CD4-positive, alpha-beta memory T cell (primary cell): ENCODE measurements around the gene FCHSD2. TPM values are rescaled to one million over a fixed set of nuclear protein-coding genes. Genes with fewer than 3 reads are reported as not detected.

Experiments used
- CTCF ChIA-PET: fragments of 350-600 bp; sonication (Branson Sonifier 250); formaldehyde crosslinking; loops from one replicate; lab custom pipeline; 2021; ENCODE audit warnings: inconsistent platforms; ENCODE audit not compliant: partially characterized antibody; lab: Charles Lee
- POLR2A ChIA-PET: fragments of 350-600 bp; sonication (Branson Sonifier 250); formaldehyde crosslinking; loops from one replicate; lab custom pipeline; 2021; ENCODE audit not compliant: partially characterized antibody; lab: Charles Lee
- DNase-seq, 5 donors: peaks; one replicate each; pipeline versions ENCODE4 v3.0.0 to v3.0.0-alpha.2; 2020 to 2022; ENCODE audit warnings: mixed read lengths in 1 of 5
- H3K27ac ChIP-seq: one replicate; pipeline ENCODE4 v1.7.0; 2013; ENCODE audit warnings: low read depth, low read length
- H3K27me3 ChIP-seq: 2 replicates; pipeline ENCODE4 v1.7.0; 2013; ENCODE audit warnings: mild to moderate bottlenecking, low read length, moderate library complexity; ENCODE audit not compliant: insufficient read depth
- H3K36me3 ChIP-seq: 2 replicates; pipeline ENCODE4 v1.7.0; 2013; ENCODE audit warnings: mild to moderate bottlenecking, low read length, moderate library complexity; ENCODE audit not compliant: insufficient read depth
- H3K4me1 ChIP-seq: 2 replicates; pipeline ENCODE4 v1.7.0; 2013; ENCODE audit warnings: mild to moderate bottlenecking, low read length, moderate library complexity; ENCODE audit not compliant: insufficient read depth
- H3K4me3 ChIP-seq, 2 donors: one replicate each; pipeline ENCODE4 v1.7.0; 2013; ENCODE audit warnings: low read length in 2 of 2, mild to moderate bottlenecking in 1 of 2
- H3K9me3 ChIP-seq, 2 donors: one replicate each; pipeline ENCODE4 v1.7.0; 2013; ENCODE audit warnings: low read length in 2 of 2, control low read depth in 1 of 2; ENCODE audit not compliant: control insufficient read depth in 1 of 2
- H3K27ac Mint-ChIP-seq, 7 donors: one replicate each; pipeline ENCODE4 v1.8.0; 2020 to 2021; ENCODE audit warnings: mixed read lengths in 7 of 7, mild to moderate bottlenecking in 6 of 7, inconsistent platforms in 3 of 7, moderate library complexity in 3 of 7
- H3K27me3 Mint-ChIP-seq, 2 donors: one replicate each; pipeline ENCODE4 v1.8.0; 2020 to 2021; ENCODE audit warnings: mixed read lengths in 2 of 2
- H3K36me3 Mint-ChIP-seq, 2 donors: one replicate each; pipeline ENCODE4 v1.8.0; 2020 to 2021; ENCODE audit warnings: mixed read lengths in 2 of 2, inconsistent platforms in 1 of 2, mild to moderate bottlenecking in 1 of 2
- H3K4me1 Mint-ChIP-seq, 4 donors: one replicate each; pipeline ENCODE4 v1.8.0; 2020 to 2021; ENCODE audit warnings: mixed read lengths in 4 of 4, mild to moderate bottlenecking in 1 of 4
- H3K4me3 Mint-ChIP-seq, 8 donors: one replicate each; pipeline ENCODE4 v1.8.0; 2020 to 2021; ENCODE audit warnings: mixed read lengths in 8 of 8, mild to moderate bottlenecking in 7 of 8, moderate library complexity in 6 of 8, inconsistent platforms in 3 of 8
- H3K9me3 Mint-ChIP-seq, 8 donors: one replicate each; pipeline ENCODE4 v1.8.0; 2020 to 2021; ENCODE audit warnings: mixed read lengths in 8 of 8, mild to moderate bottlenecking in 5 of 8, inconsistent platforms in 3 of 8, moderate library complexity in 1 of 8
- intact Hi-C: fragments of 100-400 bp; cut with micrococcal nuclease; formaldehyde crosslinking; loops from one replicate; pipeline ENCODE4 v1.15.1; 2023
- polyA plus RNA-seq, 2 donors: library from polyadenylated mRNA; unstranded; fragments of 300-500 nt; fragmentation: Illumina TruSeq; gene quantifications; one replicate each; pipeline ENCODE4 v1.2.3, GENCODE V29; 2021
- total RNA-seq, 2 experiments: library from RNA; stranded (reverse); gene quantifications; one replicate each; pipeline ENCODE4 v1.2.3, GENCODE V29; 2021

The FCHSD2 gene
- total RNA-seq (10 to 100 TPM; 47.1 to 52.0 TPM), polyA plus RNA-seq (10 to 100 TPM in 1 of 2 donors, 1 to 10 TPM in 1; 9.5 to 22.4 TPM)

GRCh38 chr11:73142128-73142377, at the start of gene FCHSD2:
Gene FCHSD2, minus strand, starts transcription at chr11:73142318. Its CDS starts 441 bp downstream, at chr11:73141877.
- ChIA-PET CTCF (interaction anchor here (0.6 to 2.5 kb wide), 14 partner anchors 10 to 708 kb away, joined by 3 to 31 read pairs (median 4); partner anchors contain the start of gene CLPB), POLR2A (interaction anchor here (0.6 to 3.9 kb wide), 31 partner anchors 10 to 917 kb away, joined by 3 to 42 read pairs (median 5); partner anchors contain the start of genes ATG16L2, INPPL1, RAB6A and STARD10)
- H3K27ac ChIP-seq, result peak within 1 kb of the TSS; percentile 97
- peaks cover 0 to 24% of the 10 kb centered on the region in 2 donors for H3K36me3 Mint-ChIP-seq
- H3K27ac Mint-ChIP-seq, result peak within 1 kb of the TSS; percentile 96 to 100 (median 97)
- H3K4me1 Mint-ChIP-seq, result peaks cover 30 to 54% (median 39%) of the 10 kb centered on the region in 4 donors
- intact Hi-C loops, result loop anchor here (1.0 to 10.0 kb wide), 6 partner anchors 37 to 1350 kb away; partner anchors contain the start of genes ATG16L2, LIPT2 and RAB6A
- H3K36me3 ChIP-seq, result peaks cover 4% of the 10 kb centered on the region
- no peaks in the 10 kb centered on the region for H3K9me3 ChIP-seq
- H3K9me3 Mint-ChIP-seq, result peaks cover 0 to 7% (median 0%) of the 10 kb centered on the region in 8 donors
- no peak for DNase-seq
- H3K27me3 ChIP-seq, result no peaks in the 10 kb centered on the region
- peaks cover 49% of the 10 kb centered on the region for H3K4me1 ChIP-seq
- H3K4me3 ChIP-seq, result peak within 1 kb of the TSS; percentile 80 to 94
- H3K27me3 Mint-ChIP-seq, result no peaks in the 10 kb centered on the region
- peak within 1 kb of the TSS; percentile 92 to 98 (median 96) for H3K4me3 Mint-ChIP-seq

- intact Hi-C loops, result no loop called here
- H3K27ac ChIP-seq, result no peak overlapping the region
- POLR2A ChIA-PET, result no interaction called here
- Mint-ChIP-seq H3K4me3 (no peak overlapping the region), H3K9me3 (no peaks in the 10 kb centered on the region), H3K27ac (no peak overlapping the region), H3K27me3 (peaks cover 0 to 7% of the 10 kb centered on the region in 2 donors), H3K36me3 (no peaks in the 10 kb centered on the region), H3K4me1 (no peaks in the 10 kb centered on the region)
- DNase-seq, result no peak
- H3K4me3 ChIP-seq, result no peak overlapping the region
- no peaks in the 10 kb centered on the region for H3K36me3 ChIP-seq
- CTCF ChIA-PET, result interaction anchor here (1.0 kb wide), 1 partner anchor 27 kb away, joined by 3 read pairs; no protein-coding TSS in a partner anchor
- no peaks in the 10 kb centered on the region for H3K4me1 ChIP-seq
- no peaks in the 10 kb centered on the region for H3K27me3 ChIP-seq
- no peaks in the 10 kb centered on the region for H3K9me3 ChIP-seq
These were observed 49.0 kb upstream of the FCHSD2 start for GRCh38 chr11:73191151-73191550.

- POLR2A ChIA-PET, result no interaction called here
- Mint-ChIP-seq H3K36me3 (no peaks in the 10 kb centered on the region), H3K9me3 (no peaks in the 10 kb centered on the region), H3K27me3 (peaks cover 0 to 7% of the 10 kb centered on the region in 2 donors), H3K4me3 (no peak overlapping the region), H3K27ac (no peak overlapping the region), H3K4me1 (no peaks in the 10 kb centered on the region)
- no peaks in the 10 kb centered on the region for H3K4me1 ChIP-seq
- H3K9me3 ChIP-seq, result no peaks in the 10 kb centered on the region
- H3K27ac ChIP-seq, result no peak overlapping the region
- no peaks in the 10 kb centered on the region for H3K27me3 ChIP-seq
- CTCF ChIA-PET, result interaction anchor here (1.0 kb wide), 1 partner anchor 26 kb away, joined by 3 read pairs; no protein-coding TSS in a partner anchor
- DNase-seq, result no peak
- intact Hi-C loops, result no loop called here
- no peak overlapping the region for H3K4me3 ChIP-seq
- no peaks in the 10 kb centered on the region for H3K36me3 ChIP-seq
These were observed 48.4 kb upstream of the FCHSD2 start for GRCh38 chr11:73190557-73190885.

GRCh38 chr11:73189723-73190556, 47.8 kb upstream of the FCHSD2 start:
- CTCF ChIA-PET, result interaction anchor here (5.6 kb wide), 1 partner anchor 13 kb away, joined by 25 read pairs; no protein-coding TSS in a partner anchor
- Histone ChIP-seq H3K27ac (no peak overlapping the region), H3K36me3 (no peaks in the 10 kb centered on the region), H3K9me3 (no peaks in the 10 kb centered on the region), H3K27me3 (no peaks in the 10 kb centered on the region), H3K4me3 (no peak overlapping the region), H3K4me1 (no peaks in the 10 kb centered on the region)
- Mint-ChIP-seq H3K4me3 (no peak overlapping the region), H3K27me3 (peaks cover 0 to 10% of the 10 kb centered on the region in 2 donors), H3K9me3 (no peaks in the 10 kb centered on the region), H3K36me3 (no peaks in the 10 kb centered on the region), H3K4me1 (peaks cover 0 to 4% (median 3%) of the 10 kb centered on the region in 4 donors), H3K27ac (no peak overlapping the region)
- no peak for DNase-seq
- intact Hi-C loops, result no loop called here
- POLR2A ChIA-PET, result no interaction called here

GRCh38 chr11:73189315-73189714, 47.2 kb upstream of the FCHSD2 start:
- Histone ChIP-seq H3K36me3 (no peaks in the 10 kb centered on the region), H3K4me3 (no peak overlapping the region), H3K9me3 (no peaks in the 10 kb centered on the region), H3K27me3 (no peaks in the 10 kb centered on the region), H3K27ac (no peak overlapping the region), H3K4me1 (no peaks in the 10 kb centered on the region)
- Mint-ChIP-seq H3K36me3 (no peaks in the 10 kb centered on the region), H3K27ac (no peak overlapping the region), H3K4me3 (no peak overlapping the region), H3K9me3 (no peaks in the 10 kb centered on the region), H3K27me3 (peaks cover 2 to 13% of the 10 kb centered on the region in 2 donors), H3K4me1 (peaks cover 0 to 5% (median 3%) of the 10 kb centered on the region in 4 donors)
- intact Hi-C loops, result no loop called here
- POLR2A ChIA-PET, result no interaction called here
- CTCF ChIA-PET, result interaction anchor here (5.6 kb wide), 1 partner anchor 12 kb away, joined by 25 read pairs; no protein-coding TSS in a partner anchor
- no peak for DNase-seq

- H3K36me3 Mint-ChIP-seq, result no peaks in the 10 kb centered on the region
- H3K27me3 Mint-ChIP-seq, result peaks cover 3 to 16% of the 10 kb centered on the region in 2 donors
- POLR2A ChIA-PET, result no interaction called here
- Histone ChIP-seq H3K27ac (no peak overlapping the region), H3K9me3 (no peaks in the 10 kb centered on the region), H3K4me1 (no peaks in the 10 kb centered on the region), H3K4me3 (no peak overlapping the region), H3K36me3 (no peaks in the 10 kb centered on the region), H3K27me3 (no peaks in the 10 kb centered on the region)
- H3K27ac Mint-ChIP-seq, result peak overlapping the region in 1 of 7 donors; percentile 36
- no peak for DNase-seq
- H3K4me3 Mint-ChIP-seq, result no peak overlapping the region
- intact Hi-C loops, result no loop called here
- no peaks in the 10 kb centered on the region for H3K9me3 Mint-ChIP-seq
- CTCF ChIA-PET, result interaction anchor here (5.6 kb wide), 1 partner anchor 11 kb away, joined by 25 read pairs; no protein-coding TSS in a partner anchor
- H3K4me1 Mint-ChIP-seq, result peaks cover 0 to 5% (median 3%) of the 10 kb centered on the region in 4 donors
These were observed 46.2 kb upstream of the FCHSD2 start for GRCh38 chr11:73188301-73188700.

GRCh38 chr11:73187854-73188253, 45.7 kb upstream of the FCHSD2 start:
- no peaks in the 10 kb centered on the region for H3K36me3 Mint-ChIP-seq
- Histone ChIP-seq H3K9me3 (no peaks in the 10 kb centered on the region), H3K27ac (no peak overlapping the region), H3K4me1 (no peaks in the 10 kb centered on the region), H3K4me3 (no peak overlapping the region), H3K36me3 (no peaks in the 10 kb centered on the region), H3K27me3 (no peaks in the 10 kb centered on the region)
- peaks cover 0 to 5% (median 3%) of the 10 kb centered on the region in 4 donors for H3K4me1 Mint-ChIP-seq
- intact Hi-C loops, result no loop called here
- no peak for DNase-seq
- ChIA-PET POLR2A (no interaction called here), CTCF (interaction anchor here (5.6 kb wide), 1 partner anchor 11 kb away, joined by 25 read pairs; no protein-coding TSS in a partner anchor)
- H3K27ac Mint-ChIP-seq, result no peak overlapping the region
- no peaks in the 10 kb centered on the region for H3K9me3 Mint-ChIP-seq
- no peak overlapping the region for H3K4me3 Mint-ChIP-seq
- H3K27me3 Mint-ChIP-seq, result peaks cover 3 to 16% of the 10 kb centered on the region in 2 donors
